ENCODE results near the gene BICRAL. TPM values are rescaled to one million over a fixed set of nuclear protein-coding genes. Genes with fewer than 3 reads are reported as not detected.
A peak's percentile ranks its signal among the peaks of the same experiment; 100 is the strongest.

Gene BICRAL
- total and polyA plus RNA-seq, 8 donors: 12.6 to 20.0 (median 18.5) TPM

DNA sequence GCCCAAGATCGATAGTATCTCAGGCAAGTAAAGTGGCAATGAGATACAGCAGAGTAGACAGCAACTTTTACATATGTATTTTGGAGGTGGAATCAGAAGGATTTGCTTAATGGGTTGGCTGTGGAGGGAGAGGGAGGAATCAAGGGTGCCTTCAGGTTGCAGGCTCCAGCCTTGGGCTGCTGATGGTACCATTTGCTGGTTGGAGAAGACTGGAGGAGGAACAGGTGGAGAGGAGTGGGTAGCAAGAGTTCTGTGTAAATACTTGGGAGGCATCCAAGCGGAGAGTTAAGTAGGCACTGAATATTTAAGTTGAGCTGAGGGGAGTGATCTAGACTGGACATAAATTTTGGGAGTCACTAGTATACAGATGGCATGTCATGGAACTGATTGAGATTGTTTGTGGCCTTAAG lies 5.2 kb downstream of the BICRAL start:
- no peaks in the 10 kb centered on the region for H3K27me3 ChIP-seq
- ATAC-seq: no peak
- no peaks in the 10 kb centered on the region for H3K9me3 ChIP-seq
- no peak for DNase-seq
- H3K27ac ChIP-seq: peak overlapping the region in 1 of 2 donors; percentile 53
- no peaks in the 10 kb centered on the region for H3K36me3 ChIP-seq
- peaks cover 31 to 67% of the 10 kb centered on the region in 2 donors for H3K4me1 ChIP-seq
- intact Hi-C loops (cut with DNase I): no loop called here
- TF ChIP-seq, protein P1, sequence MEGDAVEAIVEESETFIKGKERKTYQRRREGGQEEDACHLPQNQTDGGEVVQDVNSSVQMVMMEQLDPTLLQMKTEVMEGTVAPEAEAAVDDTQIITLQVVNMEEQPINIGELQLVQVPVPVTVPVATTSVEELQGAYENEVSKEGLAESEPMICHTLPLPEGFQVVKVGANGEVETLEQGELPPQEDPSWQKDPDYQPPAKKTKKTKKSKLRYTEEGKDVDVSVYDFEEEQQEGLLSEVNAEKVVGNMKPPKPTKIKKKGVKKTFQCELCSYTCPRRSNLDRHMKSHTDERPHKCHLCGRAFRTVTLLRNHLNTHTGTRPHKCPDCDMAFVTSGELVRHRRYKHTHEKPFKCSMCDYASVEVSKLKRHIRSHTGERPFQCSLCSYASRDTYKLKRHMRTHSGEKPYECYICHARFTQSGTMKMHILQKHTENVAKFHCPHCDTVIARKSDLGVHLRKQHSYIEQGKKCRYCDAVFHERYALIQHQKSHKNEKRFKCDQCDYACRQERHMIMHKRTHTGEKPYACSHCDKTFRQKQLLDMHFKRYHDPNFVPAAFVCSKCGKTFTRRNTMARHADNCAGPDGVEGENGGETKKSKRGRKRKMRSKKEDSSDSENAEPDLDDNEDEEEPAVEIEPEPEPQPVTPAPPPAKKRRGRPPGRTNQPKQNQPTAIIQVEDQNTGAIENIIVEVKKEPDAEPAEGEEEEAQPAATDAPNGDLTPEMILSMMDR (IDR thresholded peaks at IDR 0.05): no peak
- H3K4me3 ChIP-seq: no peak overlapping the region

DNA sequence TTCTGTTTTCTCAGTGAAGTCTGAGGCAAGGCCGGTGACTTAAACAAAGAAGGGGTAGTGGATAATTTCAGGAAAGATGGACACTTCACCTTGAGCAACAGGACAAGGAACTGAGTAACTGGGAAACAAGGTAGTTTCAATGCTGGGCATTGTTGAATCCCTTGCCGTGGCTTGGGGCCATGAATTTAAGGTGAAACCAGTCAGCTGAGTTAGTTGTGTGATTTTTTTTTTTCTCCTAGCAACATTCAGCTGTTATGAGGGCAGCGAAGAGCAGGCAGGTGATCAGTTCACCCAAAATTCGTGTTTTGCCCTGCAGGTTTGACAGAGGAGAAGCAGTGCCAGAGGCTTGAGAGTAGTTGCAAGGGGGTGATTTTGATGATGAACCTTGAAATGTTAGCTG lies 6.8 kb downstream of the BICRAL start:
- Histone ChIP-seq H3K9me3 (no peaks in the 10 kb centered on the region), H3K4me1 (peaks cover 31 to 67% of the 10 kb centered on the region in 2 donors), H3K36me3 (no peaks in the 10 kb centered on the region), H3K4me3 (no peak overlapping the region), H3K27ac (peak overlapping the region in 1 of 2 donors; percentile 23), H3K27me3 (no peaks in the 10 kb centered on the region)
- TF ChIP-seq, protein P1 (IDR thresholded peaks at IDR 0.05): no peak
- DNase-seq (no peak), ATAC-seq (no peak)
- intact Hi-C loops (cut with DNase I): no loop called here

DNA sequence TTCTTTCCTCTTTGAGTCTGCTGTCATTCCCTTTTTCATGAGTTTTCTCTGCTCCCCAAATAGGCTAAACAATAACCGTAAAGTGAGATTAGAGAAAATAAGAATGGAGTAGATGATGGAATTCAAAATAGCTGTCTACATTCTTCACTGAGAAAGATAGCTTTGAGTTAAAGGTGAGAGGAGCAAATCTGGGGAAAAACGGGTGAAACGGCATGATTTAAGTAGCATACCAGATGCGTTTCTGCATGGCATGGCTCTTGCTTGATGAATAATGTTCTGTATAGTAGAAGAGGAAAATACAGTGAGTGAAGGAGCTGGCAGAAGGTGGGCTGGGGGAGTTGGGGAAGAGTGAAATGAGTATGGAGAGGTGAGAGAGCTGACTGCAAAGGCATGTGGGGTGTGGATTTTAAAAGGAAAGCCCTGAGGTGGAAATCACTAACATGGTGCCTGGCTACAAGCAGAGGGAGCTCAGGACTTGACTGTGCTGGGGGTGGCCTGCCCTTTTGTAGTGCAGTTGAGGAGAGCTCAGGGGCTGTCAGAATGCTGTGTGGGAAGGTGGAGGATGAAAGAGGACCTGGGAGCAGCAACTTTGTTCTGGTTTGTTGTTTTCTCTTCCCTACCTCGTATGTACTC lies 8.8 kb downstream of the BICRAL start:
- Histone ChIP-seq H3K4me1 (peaks cover 25 to 54% of the 10 kb centered on the region in 2 donors), H3K27ac (peak overlapping the region in 1 of 2 donors; percentile 18), H3K36me3 (no peaks in the 10 kb centered on the region), H3K27me3 (no peaks in the 10 kb centered on the region), H3K9me3 (no peaks in the 10 kb centered on the region), H3K4me3 (no peak overlapping the region)
- TF ChIP-seq, protein P1 (IDR thresholded peaks at IDR 0.05): no peak
- intact Hi-C loops (cut with DNase I): no loop called here
- DNase-seq (no peak), ATAC-seq (peak; percentile 43)

DNA sequence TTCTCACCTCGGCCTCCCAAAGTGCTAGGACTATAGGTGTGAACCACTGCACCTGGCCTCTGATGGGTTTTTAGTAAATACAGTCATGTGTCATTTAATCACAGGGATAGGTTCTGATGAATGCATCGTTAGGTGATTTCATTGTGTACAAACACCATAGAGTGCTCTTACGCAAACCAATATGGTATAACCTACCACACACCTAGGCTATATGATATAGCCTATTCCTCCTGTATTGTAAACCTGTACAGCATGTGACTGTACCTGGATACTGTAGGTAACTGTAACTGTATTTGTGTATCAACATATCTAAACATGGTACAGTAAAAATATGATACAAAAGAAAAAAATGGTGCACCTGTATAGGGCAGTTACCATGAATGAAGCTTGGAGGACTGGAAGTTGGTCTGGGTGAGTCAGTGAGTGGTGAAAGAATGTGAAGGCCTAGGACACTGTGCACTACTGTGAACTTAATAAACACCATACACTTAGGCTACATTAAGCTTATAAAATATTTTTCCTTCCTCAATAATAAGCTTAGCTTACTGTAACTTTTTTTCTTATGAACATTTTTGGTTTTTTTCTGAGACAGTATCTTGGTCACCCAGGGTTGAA lies 10.0 kb downstream of the BICRAL start:
- no peak for DNase-seq
- ATAC-seq: peak; percentile 56
- Histone ChIP-seq H3K4me1 (peaks cover 14 to 43% of the 10 kb centered on the region in 2 donors), H3K27me3 (no peaks in the 10 kb centered on the region), H3K4me3 (no peak overlapping the region), H3K27ac (no peak overlapping the region), H3K36me3 (no peaks in the 10 kb centered on the region), H3K9me3 (no peaks in the 10 kb centered on the region)
- TF ChIP-seq, protein P1 (IDR thresholded peaks at IDR 0.05): no peak
- intact Hi-C loops (cut with DNase I): no loop called here

DNA sequence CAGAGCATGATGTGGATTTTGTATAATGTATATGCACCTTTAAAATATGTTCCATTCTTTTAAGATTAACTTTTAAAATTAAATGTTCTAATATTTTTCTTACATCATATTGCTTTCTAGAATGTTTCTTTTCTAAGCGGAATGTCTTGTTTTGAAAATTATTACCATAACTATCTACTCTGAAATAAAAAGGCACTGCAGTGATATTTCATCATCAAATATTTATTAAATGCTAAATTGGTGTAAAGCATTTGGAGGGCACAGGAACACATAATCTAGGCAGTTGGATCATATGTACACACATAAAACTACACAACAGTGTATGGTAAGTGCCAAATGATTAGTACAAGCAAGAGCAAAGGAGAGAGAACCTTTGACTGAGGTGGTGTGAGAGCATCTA lies 13.8 kb downstream of the BICRAL start:
- DNase-seq (no peak), ATAC-seq (no peak)
- Histone ChIP-seq H3K27me3 (no peaks in the 10 kb centered on the region), H3K4me1 (peaks cover 5% of the 10 kb centered on the region in 2 donors), H3K27ac (no peak overlapping the region), H3K36me3 (no peaks in the 10 kb centered on the region), H3K4me3 (no peak overlapping the region), H3K9me3 (no peaks in the 10 kb centered on the region)
- intact Hi-C loops (cut with DNase I): no loop called here
- TF ChIP-seq, protein P1 (IDR thresholded peaks at IDR 0.05): no peak
